B cell (primary cell): Measurements from ENCODE around the gene KIF25. TPM values are rescaled to one million over a fixed set of nuclear protein-coding genes. Genes with fewer than 3 reads are reported as not detected.

Experiments
- ATAC-seq: fragments of 200-7000 bp; cut with Tn5 transposase; one replicate; pipeline ENCODE4 v1.10.0; 2021; ENCODE audit warnings: low read depth, mild to moderate bottlenecking, moderate number of reproducible peaks, moderate library complexity
- CTCF ChIA-PET: fragments of 350-600 bp; sonication (Branson Sonifier 250); formaldehyde crosslinking; loops from one replicate; lab custom pipeline; 2021; ENCODE audit warnings: antibody characterized with exemption, inconsistent platforms; lab: Charles Lee
- POLR2A ChIA-PET: fragments of 350-600 bp; sonication (Branson Sonifier 250); formaldehyde crosslinking; loops from one replicate; lab custom pipeline; 2021; ENCODE audit warnings: antibody characterized with exemption; lab: Charles Lee
- DNase-seq: peaks from one replicate; pipeline ENCODE4 v3.0.0; 2013
- H2AFZ ChIP-seq: 2 replicates; pipeline ENCODE4 v1.6.1; 2012; ENCODE audit warnings: mild to moderate bottlenecking, low read depth, low read length; ENCODE audit not compliant: insufficient read depth, poor library complexity, severe bottlenecking
- H3K27ac ChIP-seq, 2 donors: 1 replicate in 1 of 2; 2 replicates in 1 of 2; pipeline ENCODE4 v1.5.1; 2012 to 2013; ENCODE audit warnings: low read length in 2 of 2, mild to moderate bottlenecking in 2 of 2, moderate library complexity in 1 of 2
- H3K27me3 ChIP-seq, 4 experiments: fragments of 200-600 bp in 1 of 4; sonication (generic) in 1 of 4; replicated peaks in 1 of 4; 1 replicate in 2 of 4; 2 replicates in 2 of 4; pipeline versions ENCODE4 v1.6.1 to v1.7.0; 2013 to 2016; ENCODE audit warnings: low read length in 3 of 4, mild to moderate bottlenecking in 2 of 4, mixed read lengths in 1 of 4, moderate library complexity in 1 of 4; ENCODE audit not compliant: insufficient read depth in 4 of 4, control insufficient read depth in 3 of 4; ENCODE audit errors: control extremely low read depth in 1 of 4
- H3K36me3 ChIP-seq, 2 experiments: replicated peaks in 1 of 2; 1 replicate in 1 of 2; 2 replicates in 1 of 2; pipeline versions ENCODE4 v1.6.1 to v1.7.1; 2013; ENCODE audit warnings: low read length in 1 of 2; ENCODE audit not compliant: insufficient read depth in 2 of 2, control insufficient read depth in 1 of 2; ENCODE audit errors: control extremely low read depth in 1 of 2, extremely low read depth in 1 of 2
- H3K4me1 ChIP-seq, 2 donors: fragments of 200-600 bp in 1 of 2; sonication (generic) in 1 of 2; 1 replicate in 1 of 2; 2 replicates in 1 of 2; pipeline versions ENCODE4 v1.5.1 to v1.6.1; 2013 to 2017; ENCODE audit warnings: low read length in 2 of 2; ENCODE audit not compliant: control insufficient read depth in 2 of 2, insufficient read depth in 2 of 2
- H3K4me2 ChIP-seq: replicated peaks from 2 replicates; pipeline ENCODE3; 2012; ENCODE audit warnings: mild to moderate bottlenecking, low read depth, low read length; ENCODE audit not compliant: poor library complexity, severe bottlenecking
- H3K4me3 ChIP-seq, 5 experiments: fragments of 200-600 bp in 1 of 5; sonication (generic) in 1 of 5; 1 replicate in 3 of 5; 2 replicates in 2 of 5; pipeline versions ENCODE4 v1.5.1 to v1.7.0; 2011 to 2016; ENCODE audit warnings: low read length in 4 of 5, mild to moderate bottlenecking in 4 of 5, low read depth in 2 of 5, control low read depth in 1 of 5, moderate library complexity in 1 of 5; ENCODE audit not compliant: insufficient read depth in 1 of 5; ENCODE audit errors: control extremely low read depth in 1 of 5, extremely low read depth in 1 of 5
- H3K79me2 ChIP-seq: fragments of 200-600 bp; sonication (generic); one replicate; pipeline ENCODE4 v1.6.0; 2016; ENCODE audit warnings: low read length; ENCODE audit not compliant: control insufficient read depth, insufficient read depth
- H3K9ac ChIP-seq: fragments of 200-600 bp; sonication (generic); 2 replicates; pipeline ENCODE4 v1.6.1; 2017; ENCODE audit warnings: mild to moderate bottlenecking, low read length, moderate library complexity
- H3K9me3 ChIP-seq, 3 donors: one replicate each; pipeline versions ENCODE4 v1.6.1 to v1.7.1; 2013; ENCODE audit warnings: low read length in 2 of 3; ENCODE audit not compliant: control insufficient read depth in 2 of 3, insufficient read depth in 1 of 3; ENCODE audit errors: control extremely low read depth in 1 of 3
- H4K20me1 ChIP-seq: 2 replicates; pipeline ENCODE4 v1.6.0; 2012; ENCODE audit warnings: mild to moderate bottlenecking, low read length; ENCODE audit not compliant: insufficient read depth, control insufficient read depth, poor library complexity, severe bottlenecking
- H3K27ac Mint-ChIP-seq: one replicate; pipeline ENCODE4 v1.8.0; 2021; ENCODE audit warnings: mixed read lengths
- H3K27me3 Mint-ChIP-seq: one replicate; pipeline ENCODE4 v1.8.0; 2021; ENCODE audit warnings: mixed read lengths
- H3K4me1 Mint-ChIP-seq: one replicate; pipeline ENCODE4 v1.8.0; 2021; ENCODE audit warnings: mixed read lengths
- H3K4me3 Mint-ChIP-seq: one replicate; pipeline ENCODE4 v1.8.0; 2021; ENCODE audit warnings: mixed read lengths
- H3K9me3 Mint-ChIP-seq: one replicate; pipeline ENCODE4 v1.8.0; 2022; ENCODE audit warnings: mixed read lengths; ENCODE audit not compliant: insufficient read depth
- EZH2 ChIP-seq: IDR thresholded peaks from 2 replicates; pipeline ENCODE4 v1.6.1; 2012; ENCODE audit warnings: borderline replicate concordance, low read depth, mild to moderate bottlenecking, moderate library complexity, low read length; ENCODE audit not compliant: insufficient read depth, poor library complexity, severe bottlenecking
- WGBS: methylation state at CpG from one replicate; pipeline ENCODE4 v1.1.5; 2013; ENCODE audit warnings: missing lambda C conversion rate; ENCODE audit not compliant: insufficient coverage; 5-methylcytosine and 5-hydroxymethylcytosine counted together
- intact Hi-C: fragments of 100-400 bp; cut with micrococcal nuclease; formaldehyde crosslinking; loops from one replicate; pipeline ENCODE4 v1.10.0; 2022
- polyA plus RNA-seq: library from polyadenylated mRNA; depleted of rRNA; stranded (reverse); fragments of >200 nt; gene quantifications from 2 replicates; pipeline ENCODE4 v1.2.3, GENCODE V29; 2012
- total RNA-seq, 2 donors: library from RNA; stranded (reverse); fragments of 120-200 nt in 1 of 2; gene quantifications; 1 replicate in 1 of 2; 2 replicates in 1 of 2; pipeline versions ENCODE4 v1.2.3 to v1.2.4, GENCODE V29; 2013 to 2022
- TF ChIP-seq, protein P1 (sequence below): fragments of 200-600 bp; IDR thresholded peaks from one replicate; pipeline ENCODE4 v1.8.0; 2022; ENCODE audit warnings: antibody characterized with exemption, mild to moderate bottlenecking

KIF25 gene
- total and polyA plus RNA-seq, 2 donors (not counting 1 experiment from before 2014, with no cell fraction given): not detected

DNA sequence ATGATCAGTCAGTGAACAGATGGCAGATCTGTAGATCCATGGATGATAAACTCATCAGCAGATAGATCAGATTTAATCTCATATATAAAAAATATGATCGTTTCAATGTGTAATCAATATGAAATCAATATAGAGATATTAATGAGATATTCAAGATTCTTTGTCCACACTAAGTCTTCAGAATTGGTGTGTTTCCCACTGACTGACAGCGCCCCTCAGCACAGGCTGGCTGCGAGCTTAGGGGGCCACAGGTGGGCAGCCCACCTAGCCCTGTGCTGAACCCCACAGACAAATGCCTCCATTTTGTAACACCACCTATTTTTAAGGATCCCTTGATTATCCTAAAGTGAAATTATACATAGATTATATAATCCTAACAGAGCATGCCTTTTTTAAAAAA lies 49.2 kb downstream of the KIF25 start:
- H3K27ac ChIP-seq: no peak overlapping the region
- CTCF ChIA-PET: no interaction called here
- Mint-ChIP-seq H3K9me3 (no peaks in the 10 kb centered on the region), H3K4me3 (no peak overlapping the region), H3K27ac (no peak overlapping the region), H3K4me1 (no peaks in the 10 kb centered on the region), H3K27me3 (no peaks in the 10 kb centered on the region)
- H3K9me3 ChIP-seq: peaks cover 0 to 47% (median 0%) of the 10 kb centered on the region in 3 donors
- POLR2A ChIA-PET: no interaction called here
- TF ChIP-seq, protein P1, sequence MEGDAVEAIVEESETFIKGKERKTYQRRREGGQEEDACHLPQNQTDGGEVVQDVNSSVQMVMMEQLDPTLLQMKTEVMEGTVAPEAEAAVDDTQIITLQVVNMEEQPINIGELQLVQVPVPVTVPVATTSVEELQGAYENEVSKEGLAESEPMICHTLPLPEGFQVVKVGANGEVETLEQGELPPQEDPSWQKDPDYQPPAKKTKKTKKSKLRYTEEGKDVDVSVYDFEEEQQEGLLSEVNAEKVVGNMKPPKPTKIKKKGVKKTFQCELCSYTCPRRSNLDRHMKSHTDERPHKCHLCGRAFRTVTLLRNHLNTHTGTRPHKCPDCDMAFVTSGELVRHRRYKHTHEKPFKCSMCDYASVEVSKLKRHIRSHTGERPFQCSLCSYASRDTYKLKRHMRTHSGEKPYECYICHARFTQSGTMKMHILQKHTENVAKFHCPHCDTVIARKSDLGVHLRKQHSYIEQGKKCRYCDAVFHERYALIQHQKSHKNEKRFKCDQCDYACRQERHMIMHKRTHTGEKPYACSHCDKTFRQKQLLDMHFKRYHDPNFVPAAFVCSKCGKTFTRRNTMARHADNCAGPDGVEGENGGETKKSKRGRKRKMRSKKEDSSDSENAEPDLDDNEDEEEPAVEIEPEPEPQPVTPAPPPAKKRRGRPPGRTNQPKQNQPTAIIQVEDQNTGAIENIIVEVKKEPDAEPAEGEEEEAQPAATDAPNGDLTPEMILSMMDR: no peak
- no peak for TF ChIP-seq EZH2
- H2AFZ ChIP-seq: no peak overlapping the region
- H3K36me3 ChIP-seq: no peaks in the 10 kb centered on the region
- no peak overlapping the region for H3K9ac ChIP-seq
- intact Hi-C loops: no loop called here
- no peak overlapping the region for H3K4me2 ChIP-seq
- DNase-seq: no peak
- H3K4me1 ChIP-seq: no peaks in the 10 kb centered on the region
- H4K20me1 ChIP-seq: no peaks in the 10 kb centered on the region
- no peak overlapping the region for H3K4me3 ChIP-seq
- no peaks in the 10 kb centered on the region for H3K27me3 ChIP-seq
- no CpG with 5 or more reads among the region's 3 CpGs for WGBS
- ATAC-seq: no peak
- no peaks in the 10 kb centered on the region for H3K79me2 ChIP-seq

DNA sequence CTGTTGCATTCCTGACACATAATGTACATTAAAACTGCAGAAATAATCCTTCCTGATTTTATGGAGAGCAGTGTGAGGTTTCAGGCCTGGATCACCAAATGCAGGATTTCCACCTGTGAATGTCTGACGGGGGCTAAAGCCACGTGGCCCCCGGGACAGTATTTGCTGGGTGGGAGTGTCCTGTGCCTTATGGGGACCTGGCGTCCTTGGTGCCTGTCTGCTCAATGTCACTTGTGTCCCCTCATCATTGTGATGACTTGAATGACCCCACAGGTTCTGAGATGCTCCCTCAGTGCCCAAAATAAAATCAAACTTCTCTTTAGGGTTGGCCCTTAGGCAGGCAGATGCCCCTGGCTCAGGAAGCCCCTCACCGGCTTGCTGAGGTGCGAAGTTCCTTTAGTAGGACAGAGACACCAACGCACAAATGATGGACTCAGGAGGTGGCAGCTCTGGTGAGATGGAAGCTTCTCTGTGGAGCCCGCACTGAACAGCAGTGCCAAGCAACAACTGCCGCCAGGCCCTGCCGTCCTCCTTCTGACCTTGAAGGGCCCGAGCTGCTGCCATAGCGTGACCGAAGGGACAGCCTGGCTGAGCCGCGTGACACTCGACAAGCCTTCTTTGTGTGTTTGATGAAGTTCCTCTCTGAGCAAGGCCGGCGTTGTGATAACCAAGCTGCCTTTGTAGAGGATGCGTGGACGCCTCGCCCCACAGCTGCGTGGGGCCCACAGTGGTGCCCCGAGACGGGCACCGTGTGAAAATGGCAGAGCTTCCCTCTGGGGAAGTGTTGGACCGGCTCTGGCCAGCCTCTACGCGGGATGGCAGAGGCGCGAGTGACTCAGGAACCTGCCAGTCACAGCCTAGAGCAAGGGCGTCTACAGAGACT lies 50.6 kb downstream of the KIF25 start:
- POLR2A ChIA-PET: no interaction called here
- intact Hi-C loops: no loop called here
- DNase-seq (no peak), ATAC-seq (no peak)
- Mint-ChIP-seq H3K27ac (no peak overlapping the region), H3K27me3 (no peaks in the 10 kb centered on the region), H3K9me3 (no peaks in the 10 kb centered on the region), H3K4me1 (no peaks in the 10 kb centered on the region), H3K4me3 (no peak overlapping the region)
- Histone ChIP-seq H3K27ac (no peak overlapping the region), H3K4me1 (no peaks in the 10 kb centered on the region), H3K9me3 (peaks cover 0 to 39% (median 0%) of the 10 kb centered on the region in 3 donors), H3K9ac (no peak overlapping the region), H4K20me1 (no peaks in the 10 kb centered on the region), H3K4me2 (no peak overlapping the region), H3K79me2 (no peaks in the 10 kb centered on the region), H3K27me3 (no peaks in the 10 kb centered on the region), H3K4me3 (no peak overlapping the region), H2AFZ (no peak overlapping the region), H3K36me3 (no peaks in the 10 kb centered on the region)
- CTCF ChIA-PET: no interaction called here
- no peak for TF ChIP-seq EZH2
- TF ChIP-seq, protein P1: no peak
- 94% methylated on average over 31 of the region's 31 CpGs for WGBS
